NCI-H2107 (cell line): ENCODE results near the gene TNS3.
A peak's percentile ranks its signal among the peaks of the same experiment; 100 is the strongest.

Experiments
- DNase-seq: peaks from one replicate; lab custom pipeline; 2025; lab: John Stamatoyannopoulos, UW

The TNS3 gene

GRCh38 chr7:47540387-47541350 lies 41.2 kb downstream of the TNS3 start:
- DNase-seq: no peak

GRCh38 chr7:47540053-47540386 lies 41.9 kb downstream of the TNS3 start:
- DNase-seq: no peak

- DNase-seq: no peak
These were observed 42.4 kb downstream of the TNS3 start for GRCh38 chr7:47539398-47540052.

GRCh38 chr7:47538846-47539311 lies 43.0 kb downstream of the TNS3 start:
- no peak for DNase-seq

GRCh38 chr7:47537716-47538675 lies 43.9 kb downstream of the TNS3 start:
- no peak for DNase-seq

GRCh38 chr7:47536661-47537611 lies 45.0 kb downstream of the TNS3 start:
- DNase-seq: no peak

GRCh38 chr7:47535704-47536628 lies 45.9 kb downstream of the TNS3 start:
- DNase-seq: no peak

GRCh38 chr7:47535035-47535703 lies 46.7 kb downstream of the TNS3 start:
- peak; percentile 8 for DNase-seq

GRCh38 chr7:47534322-47535034 lies 47.4 kb downstream of the TNS3 start:
- no peak for DNase-seq

GRCh38 chr7:47531584-47532492 lies 50.1 kb downstream of the TNS3 start:
- no peak for DNase-seq

GRCh38 chr7:47529826-47530555 lies 51.9 kb downstream of the TNS3 start:
- DNase-seq: no peak

- DNase-seq: no peak
These were observed 52.5 kb downstream of the TNS3 start for GRCh38 chr7:47529405-47529804.

GRCh38 chr7:47528471-47528870 lies 53.4 kb downstream of the TNS3 start:
- DNase-seq: no peak

GRCh38 chr7:47526466-47526865 lies 55.4 kb downstream of the TNS3 start:
- DNase-seq: no peak

GRCh38 chr7:47525066-47525623 lies 56.8 kb downstream of the TNS3 start:
- no peak for DNase-seq

GRCh38 chr7:47523401-47523800 lies 58.5 kb downstream of the TNS3 start:
- no peak for DNase-seq
